NT2/D1 (cell line): Measurements from ENCODE around the gene C20orf144.

Experiments
- SUZ12 ChIP-seq: IDR thresholded peaks from 2 replicates; pipeline ENCODE4 v1.6.1; 2011; ENCODE audit not compliant: insufficient read length, insufficient read depth; ENCODE audit errors: extremely low read depth
- YY1 ChIP-seq: IDR thresholded peaks from 2 replicates; pipeline ENCODE4 v1.6.1; 2011; ENCODE audit not compliant: insufficient read length, insufficient read depth
- ZNF274 ChIP-seq: IDR thresholded peaks from 2 replicates; pipeline ENCODE4 v1.6.1; 2011; ENCODE audit warnings: mild to moderate bottlenecking, low read depth, low read length

DNA sequence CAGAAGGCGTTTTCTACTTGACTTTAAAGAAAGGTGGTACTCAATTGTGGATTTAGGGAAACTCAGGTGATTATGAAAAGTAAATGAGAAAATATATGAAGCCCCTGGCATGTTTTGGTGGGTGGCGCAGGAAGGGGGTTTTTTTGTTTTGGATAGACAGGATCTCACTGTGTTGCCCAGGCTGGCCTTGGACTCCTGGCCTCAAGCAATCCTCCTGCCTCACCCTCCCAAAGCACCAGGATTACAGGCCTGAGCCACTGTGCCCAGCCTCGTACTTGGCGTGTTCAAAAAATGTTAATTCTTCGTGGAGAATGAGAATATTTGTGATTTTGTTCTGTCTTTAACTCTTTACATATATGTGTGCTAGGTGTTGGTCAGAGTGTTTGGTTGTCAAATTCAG is 32.1 kb upstream of the C20orf144 start:
- no peak for TF ChIP-seq YY1
- TF ChIP-seq SUZ12 = no peak
- no peak for TF ChIP-seq ZNF274
